OCI-LY7 (cell line): Measurements from ENCODE around the gene SLC2A2. TPM values are rescaled to one million over a fixed set of nuclear protein-coding genes. Genes with fewer than 3 reads are reported as not detected.

Source experiments
- BruUV-seq: library from RNA; stranded (reverse); fragments of 400-500 nt; replicated peaks from 2 replicates; lab custom pipeline; 2021; lab: Mats Ljungman, UMichigan
- CTCF ChIA-PET: fragments of 300-600 bp; sonication (Branson Sonifier 250); formaldehyde crosslinking; loops from one replicate; lab custom pipeline; 2022; ENCODE audit warnings: antibody characterized with exemption; ENCODE audit not compliant: unreplicated experiment; lab: Charles Lee
- POLR2A ChIA-PET: fragments of 300-600 bp; sonication (Branson Sonifier 250); formaldehyde crosslinking; loops from one replicate; lab custom pipeline; 2022; ENCODE audit warnings: antibody characterized with exemption; lab: Charles Lee
- DNase-seq: peaks from one replicate; pipeline ENCODE4 v3.0.0-alpha.2; 2015; ENCODE audit warnings: low spot score
- H2AFZ ChIP-seq: fragments of 200-600 bp; sonication (generic), shearing (Covaris generic); 2 replicates; pipeline ENCODE4 v1.6.1; 2014; ENCODE audit warnings: mild to moderate bottlenecking, antibody characterized with exemption, low read length, moderate library complexity
- H3K27ac ChIP-seq: fragments of 200-600 bp; sonication (generic); 2 replicates; pipeline ENCODE4 v1.5.1; 2014; ENCODE audit warnings: mixed run types, low read depth, mild to moderate bottlenecking, moderate library complexity, low read length, inconsistent platforms; ENCODE audit not compliant: poor library complexity, severe bottlenecking
- H3K36me3 ChIP-seq: fragments of 200-600 bp; sonication (generic); 2 replicates; pipeline ENCODE4 v1.6.1; 2014; ENCODE audit warnings: mild to moderate bottlenecking, antibody characterized with exemption, low read length, moderate library complexity, mixed read lengths; ENCODE audit not compliant: insufficient read depth
- H3K4me1 ChIP-seq: fragments of 200-600 bp; sonication (generic); 2 replicates; pipeline ENCODE4 v1.5.1; 2014; ENCODE audit warnings: mild to moderate bottlenecking, low read length; ENCODE audit not compliant: insufficient read depth, poor library complexity, severe bottlenecking
- H3K4me2 ChIP-seq: fragments of 200-600 bp; sonication (generic); 2 replicates; pipeline ENCODE4 v1.6.1; 2014; ENCODE audit warnings: mild to moderate bottlenecking, low read length
- H3K4me3 ChIP-seq: fragments of 200-600 bp; sonication (generic); 2 replicates; pipeline ENCODE4 v1.5.1; 2014; ENCODE audit warnings: mild to moderate bottlenecking, low read depth, low read length; ENCODE audit not compliant: poor library complexity, severe bottlenecking
- H3K79me2 ChIP-seq: fragments of 200-600 bp; sonication (generic); 2 replicates; pipeline ENCODE4 v1.6.1; 2016; ENCODE audit warnings: low read depth, mild to moderate bottlenecking, low read length, moderate library complexity, mixed read lengths; ENCODE audit not compliant: insufficient read depth
- H3K9me2 ChIP-seq: fragments of 200-600 bp; sonication (generic); 2 replicates; pipeline ENCODE4 v1.6.1; 2016; ENCODE audit warnings: mild to moderate bottlenecking, low read length, mixed read lengths; ENCODE audit not compliant: insufficient read depth
- H3K9me3 ChIP-seq: fragments of 200-600 bp; sonication (generic); 2 replicates; pipeline ENCODE4 v1.6.1; 2014; ENCODE audit warnings: mild to moderate bottlenecking, mixed run types, low read length, mixed read lengths
- H4K20me1 ChIP-seq: fragments of 200-600 bp; sonication (generic); 2 replicates; pipeline ENCODE4 v1.6.1; 2014; ENCODE audit warnings: mild to moderate bottlenecking, antibody characterized with exemption, low read length, moderate library complexity, mixed read lengths; ENCODE audit not compliant: insufficient read depth
- EZH2phosphoT487 ChIP-seq: fragments of 200-600 bp; sonication (generic); IDR thresholded peaks from 2 replicates; pipeline ENCODE4 v1.6.1; 2018; ENCODE audit warnings: low read depth, borderline replicate concordance, mild to moderate bottlenecking, mixed run types, antibody characterized with exemption, low read length, moderate library complexity, mixed read lengths
- intact Hi-C: fragments of 100-400 bp; cut with micrococcal nuclease; formaldehyde crosslinking; loops from one replicate; pipeline ENCODE4 v1.10.0; 2022; ENCODE audit not compliant: unreplicated experiment
- total RNA-seq, 2 experiments: library from RNA; depleted of rRNA in 1 of 2; stranded (reverse); fragments of >200 nt in 1 of 2; shearing (Covaris generic) in 1 of 2; gene quantifications; 2 replicates each; pipeline ENCODE4 v1.2.3, GENCODE V29; 2014 to 2022
- TF ChIP-seq, protein P1 (sequence below): fragments of 200-600 bp; sonication (generic); conservative IDR thresholded peaks from 2 replicates; pipeline ENCODE4 v1.5.1; 2014; ENCODE audit warnings: mild to moderate bottlenecking, antibody characterized with exemption, low read length, moderate library complexity, mixed read lengths

SLC2A2 gene
- total RNA-seq, 2 experiments from 2014 or later: not detected

DNA sequence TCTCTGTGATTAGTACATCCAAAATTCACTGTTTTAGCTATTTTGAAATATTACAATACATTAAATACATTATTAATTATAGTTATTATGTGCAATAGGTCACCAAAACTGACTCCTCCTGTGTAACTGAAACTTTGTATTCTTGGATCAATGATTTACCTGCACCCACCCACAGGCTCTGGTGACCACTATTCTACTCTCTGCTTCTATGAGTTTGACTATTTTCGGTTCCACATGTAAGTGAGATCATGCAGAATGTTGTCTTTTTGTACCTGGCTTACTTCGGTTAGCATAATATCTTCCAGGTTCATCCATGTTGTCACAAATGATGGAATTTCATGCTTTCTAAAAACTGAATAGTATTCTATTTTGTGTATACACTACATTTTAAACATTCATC is 43.8 kb downstream of the SLC2A2 start:
- TF ChIP-seq, protein P1, sequence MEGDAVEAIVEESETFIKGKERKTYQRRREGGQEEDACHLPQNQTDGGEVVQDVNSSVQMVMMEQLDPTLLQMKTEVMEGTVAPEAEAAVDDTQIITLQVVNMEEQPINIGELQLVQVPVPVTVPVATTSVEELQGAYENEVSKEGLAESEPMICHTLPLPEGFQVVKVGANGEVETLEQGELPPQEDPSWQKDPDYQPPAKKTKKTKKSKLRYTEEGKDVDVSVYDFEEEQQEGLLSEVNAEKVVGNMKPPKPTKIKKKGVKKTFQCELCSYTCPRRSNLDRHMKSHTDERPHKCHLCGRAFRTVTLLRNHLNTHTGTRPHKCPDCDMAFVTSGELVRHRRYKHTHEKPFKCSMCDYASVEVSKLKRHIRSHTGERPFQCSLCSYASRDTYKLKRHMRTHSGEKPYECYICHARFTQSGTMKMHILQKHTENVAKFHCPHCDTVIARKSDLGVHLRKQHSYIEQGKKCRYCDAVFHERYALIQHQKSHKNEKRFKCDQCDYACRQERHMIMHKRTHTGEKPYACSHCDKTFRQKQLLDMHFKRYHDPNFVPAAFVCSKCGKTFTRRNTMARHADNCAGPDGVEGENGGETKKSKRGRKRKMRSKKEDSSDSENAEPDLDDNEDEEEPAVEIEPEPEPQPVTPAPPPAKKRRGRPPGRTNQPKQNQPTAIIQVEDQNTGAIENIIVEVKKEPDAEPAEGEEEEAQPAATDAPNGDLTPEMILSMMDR: no peak
- TF ChIP-seq EZH2phosphoT487: no peak
- no peak overlapping the region for H2AFZ ChIP-seq
- intact Hi-C loops: no loop called here
- H3K4me1 ChIP-seq: no peaks in the 10 kb centered on the region
- H3K36me3 ChIP-seq: no peaks in the 10 kb centered on the region
- no peaks in the 10 kb centered on the region for H3K9me3 ChIP-seq
- H4K20me1 ChIP-seq: no peaks in the 10 kb centered on the region
- ChIA-PET POLR2A (interaction anchor here (1.0 kb wide), 1 partner anchor 18 kb away, joined by 3 read pairs; no protein-coding TSS in a partner anchor), CTCF (no interaction called here)
- H3K79me2 ChIP-seq: no peaks in the 10 kb centered on the region
- DNase-seq: no peak
- no peak overlapping the region for H3K27ac ChIP-seq
- BruUV-seq: no TSS peak
- H3K4me3 ChIP-seq: no peak overlapping the region
- H3K9me2 ChIP-seq: no peaks in the 10 kb centered on the region
- no peak overlapping the region for H3K4me2 ChIP-seq

DNA sequence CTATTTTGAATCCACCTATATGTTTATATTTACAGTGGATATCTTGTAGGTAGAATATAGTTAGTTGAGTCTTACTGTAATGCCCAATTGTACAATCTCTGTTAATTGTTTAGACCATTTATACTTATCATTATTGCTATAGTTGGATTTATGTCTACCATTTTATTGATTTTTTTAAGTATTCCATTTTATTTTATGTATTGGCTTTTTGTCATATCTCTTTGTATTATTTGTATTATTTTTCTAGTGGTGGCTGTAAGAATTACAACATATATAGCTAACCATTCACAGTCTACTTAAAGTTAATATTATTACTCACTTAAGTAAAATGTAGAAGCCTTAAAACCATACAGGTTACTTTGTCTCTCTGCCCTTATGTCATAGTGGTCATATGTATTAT is 46.1 kb downstream of the SLC2A2 start:
- Histone ChIP-seq H3K79me2 (no peaks in the 10 kb centered on the region), H3K4me1 (no peaks in the 10 kb centered on the region), H2AFZ (no peak overlapping the region), H3K9me3 (no peaks in the 10 kb centered on the region), H3K4me3 (no peak overlapping the region), H3K36me3 (no peaks in the 10 kb centered on the region), H3K9me2 (no peaks in the 10 kb centered on the region), H3K27ac (no peak overlapping the region), H3K4me2 (no peak overlapping the region), H4K20me1 (no peaks in the 10 kb centered on the region)
- TF ChIP-seq, protein P1: peak; percentile 49
- no peak for TF ChIP-seq EZH2phosphoT487
- ChIA-PET POLR2A (interaction anchor here (0.8 kb wide), 1 partner anchor 29 kb away, joined by 3 read pairs; no protein-coding TSS in a partner anchor), CTCF (no interaction called here)
- DNase-seq: no peak
- intact Hi-C loops: no loop called here
- BruUV-seq: no TSS peak

DNA sequence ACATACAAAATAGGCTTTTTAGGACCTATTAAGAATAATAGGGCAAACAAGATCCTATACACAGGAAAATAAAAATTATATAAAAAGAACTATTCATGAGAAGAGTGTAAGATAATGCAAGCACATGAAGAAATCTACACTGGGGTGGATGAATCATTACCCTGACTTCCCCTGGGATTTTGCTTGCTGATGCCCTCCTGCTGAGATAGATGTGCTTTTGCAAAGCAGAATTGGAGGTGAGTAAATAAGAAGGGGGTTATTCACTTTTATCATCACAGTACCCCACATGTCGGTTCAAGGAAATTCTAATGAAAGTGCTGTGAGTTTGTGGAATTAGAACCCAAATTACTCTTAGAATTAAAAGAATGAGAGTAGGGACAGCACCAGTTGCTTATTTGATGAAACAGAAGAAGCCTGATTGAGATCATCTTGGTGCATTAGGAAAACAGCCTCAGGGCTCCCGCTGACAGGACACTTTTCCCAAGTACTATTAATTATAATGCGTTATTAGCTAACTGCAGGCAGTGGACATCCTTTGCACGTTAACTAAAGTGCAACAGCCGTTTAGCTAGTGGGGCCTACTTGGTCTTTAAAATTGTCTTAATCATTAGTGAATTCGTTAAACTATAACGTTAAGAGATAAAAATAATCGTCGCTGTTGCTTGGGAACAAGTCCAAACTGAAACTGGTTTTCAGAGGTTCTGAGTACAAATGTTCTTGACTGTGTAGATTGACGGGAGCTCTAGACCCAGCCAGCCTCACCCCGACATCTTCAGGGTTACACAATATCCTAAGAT is 48.4 kb downstream of the SLC2A2 start:
- POLR2A ChIA-PET: interaction anchor here (0.7 kb wide), 1 partner anchor 9 kb away, joined by 3 read pairs; no protein-coding TSS in a partner anchor
- intact Hi-C loops: no loop called here

More for the DNA sequence above, 48.4 kb downstream of the SLC2A2 start:
- DNase-seq: no peak
- H3K36me3 ChIP-seq: no peaks in the 10 kb centered on the region
- no peaks in the 10 kb centered on the region for H4K20me1 ChIP-seq
- H3K9me2 ChIP-seq: no peaks in the 10 kb centered on the region
- no peaks in the 10 kb centered on the region for H3K4me1 ChIP-seq
- no peaks in the 10 kb centered on the region for H3K79me2 ChIP-seq
- no peak overlapping the region for H3K27ac ChIP-seq
- no peaks in the 10 kb centered on the region for H3K9me3 ChIP-seq
- BruUV-seq: no TSS peak
- H3K4me3 ChIP-seq: no peak overlapping the region
- CTCF ChIA-PET: no interaction called here
- no peak overlapping the region for H3K4me2 ChIP-seq
- TF ChIP-seq, protein P1: no peak
- H2AFZ ChIP-seq: no peak overlapping the region
